B cell (primary cell): ENCODE measurements around the gene HERC2. TPM values are rescaled to one million over a fixed set of nuclear protein-coding genes. Genes with fewer than 3 reads are reported as not detected.

Experiments
- ATAC-seq: fragments of 200-7000 bp; cut with Tn5 transposase; one replicate; pipeline ENCODE4 v1.10.0; 2021; ENCODE audit warnings: low read depth, mild to moderate bottlenecking, moderate number of reproducible peaks, moderate library complexity
- CTCF ChIA-PET: fragments of 350-600 bp; sonication (Branson Sonifier 250); formaldehyde crosslinking; loops from one replicate; lab custom pipeline; 2021; ENCODE audit warnings: antibody characterized with exemption, inconsistent platforms; lab: Charles Lee
- POLR2A ChIA-PET: fragments of 350-600 bp; sonication (Branson Sonifier 250); formaldehyde crosslinking; loops from one replicate; lab custom pipeline; 2021; ENCODE audit warnings: antibody characterized with exemption; lab: Charles Lee
- DNase-seq: peaks from one replicate; pipeline ENCODE4 v3.0.0; 2013
- H2AFZ ChIP-seq: 2 replicates; pipeline ENCODE4 v1.6.1; 2012; ENCODE audit warnings: mild to moderate bottlenecking, low read depth, low read length; ENCODE audit not compliant: insufficient read depth, poor library complexity, severe bottlenecking
- H3K27ac ChIP-seq, 2 donors: 1 replicate in 1 of 2; 2 replicates in 1 of 2; pipeline ENCODE4 v1.5.1; 2012 to 2013; ENCODE audit warnings: low read length in 2 of 2, mild to moderate bottlenecking in 2 of 2, moderate library complexity in 1 of 2
- H3K27me3 ChIP-seq, 4 experiments: fragments of 200-600 bp in 1 of 4; sonication (generic) in 1 of 4; replicated peaks in 1 of 4; 1 replicate in 2 of 4; 2 replicates in 2 of 4; pipeline versions ENCODE4 v1.6.1 to v1.7.0; 2013 to 2016; ENCODE audit warnings: low read length in 3 of 4, mild to moderate bottlenecking in 2 of 4, mixed read lengths in 1 of 4, moderate library complexity in 1 of 4; ENCODE audit not compliant: insufficient read depth in 4 of 4, control insufficient read depth in 3 of 4; ENCODE audit errors: control extremely low read depth in 1 of 4
- H3K36me3 ChIP-seq, 2 experiments: replicated peaks in 1 of 2; 1 replicate in 1 of 2; 2 replicates in 1 of 2; pipeline versions ENCODE4 v1.6.1 to v1.7.1; 2013; ENCODE audit warnings: low read length in 1 of 2; ENCODE audit not compliant: insufficient read depth in 2 of 2, control insufficient read depth in 1 of 2; ENCODE audit errors: control extremely low read depth in 1 of 2, extremely low read depth in 1 of 2
- H3K4me1 ChIP-seq, 2 donors: fragments of 200-600 bp in 1 of 2; sonication (generic) in 1 of 2; 1 replicate in 1 of 2; 2 replicates in 1 of 2; pipeline versions ENCODE4 v1.5.1 to v1.6.1; 2013 to 2017; ENCODE audit warnings: low read length in 2 of 2; ENCODE audit not compliant: control insufficient read depth in 2 of 2, insufficient read depth in 2 of 2
- H3K4me2 ChIP-seq: replicated peaks from 2 replicates; pipeline ENCODE3; 2012; ENCODE audit warnings: mild to moderate bottlenecking, low read depth, low read length; ENCODE audit not compliant: poor library complexity, severe bottlenecking
- H3K4me3 ChIP-seq, 5 experiments: fragments of 200-600 bp in 1 of 5; sonication (generic) in 1 of 5; 1 replicate in 3 of 5; 2 replicates in 2 of 5; pipeline versions ENCODE4 v1.5.1 to v1.7.0; 2011 to 2016; ENCODE audit warnings: low read length in 4 of 5, mild to moderate bottlenecking in 4 of 5, low read depth in 2 of 5, control low read depth in 1 of 5, moderate library complexity in 1 of 5; ENCODE audit not compliant: insufficient read depth in 1 of 5; ENCODE audit errors: control extremely low read depth in 1 of 5, extremely low read depth in 1 of 5
- H3K79me2 ChIP-seq: fragments of 200-600 bp; sonication (generic); one replicate; pipeline ENCODE4 v1.6.0; 2016; ENCODE audit warnings: low read length; ENCODE audit not compliant: control insufficient read depth, insufficient read depth
- H3K9ac ChIP-seq: fragments of 200-600 bp; sonication (generic); 2 replicates; pipeline ENCODE4 v1.6.1; 2017; ENCODE audit warnings: mild to moderate bottlenecking, low read length, moderate library complexity
- H3K9me3 ChIP-seq, 3 donors: one replicate each; pipeline versions ENCODE4 v1.6.1 to v1.7.1; 2013; ENCODE audit warnings: low read length in 2 of 3; ENCODE audit not compliant: control insufficient read depth in 2 of 3, insufficient read depth in 1 of 3; ENCODE audit errors: control extremely low read depth in 1 of 3
- H4K20me1 ChIP-seq: 2 replicates; pipeline ENCODE4 v1.6.0; 2012; ENCODE audit warnings: mild to moderate bottlenecking, low read length; ENCODE audit not compliant: insufficient read depth, control insufficient read depth, poor library complexity, severe bottlenecking
- H3K27ac Mint-ChIP-seq: one replicate; pipeline ENCODE4 v1.8.0; 2021; ENCODE audit warnings: mixed read lengths
- H3K27me3 Mint-ChIP-seq: one replicate; pipeline ENCODE4 v1.8.0; 2021; ENCODE audit warnings: mixed read lengths
- H3K4me1 Mint-ChIP-seq: one replicate; pipeline ENCODE4 v1.8.0; 2021; ENCODE audit warnings: mixed read lengths
- H3K4me3 Mint-ChIP-seq: one replicate; pipeline ENCODE4 v1.8.0; 2021; ENCODE audit warnings: mixed read lengths
- H3K9me3 Mint-ChIP-seq: one replicate; pipeline ENCODE4 v1.8.0; 2022; ENCODE audit warnings: mixed read lengths; ENCODE audit not compliant: insufficient read depth
- EZH2 ChIP-seq: IDR thresholded peaks from 2 replicates; pipeline ENCODE4 v1.6.1; 2012; ENCODE audit warnings: borderline replicate concordance, low read depth, mild to moderate bottlenecking, moderate library complexity, low read length; ENCODE audit not compliant: insufficient read depth, poor library complexity, severe bottlenecking
- WGBS: methylation state at CpG from one replicate; pipeline ENCODE4 v1.1.5; 2013; ENCODE audit warnings: missing lambda C conversion rate; ENCODE audit not compliant: insufficient coverage; 5-methylcytosine and 5-hydroxymethylcytosine counted together
- intact Hi-C: fragments of 100-400 bp; cut with micrococcal nuclease; formaldehyde crosslinking; loops from one replicate; pipeline ENCODE4 v1.10.0; 2022
- polyA plus RNA-seq: library from polyadenylated mRNA; depleted of rRNA; stranded (reverse); fragments of >200 nt; gene quantifications from 2 replicates; pipeline ENCODE4 v1.2.3, GENCODE V29; 2012
- total RNA-seq, 2 donors: library from RNA; stranded (reverse); fragments of 120-200 nt in 1 of 2; gene quantifications; 1 replicate in 1 of 2; 2 replicates in 1 of 2; pipeline versions ENCODE4 v1.2.3 to v1.2.4, GENCODE V29; 2013 to 2022
- TF ChIP-seq, protein P1 (sequence below): fragments of 200-600 bp; IDR thresholded peaks from one replicate; pipeline ENCODE4 v1.8.0; 2022; ENCODE audit warnings: antibody characterized with exemption, mild to moderate bottlenecking

Gene HERC2
- total and polyA plus RNA-seq, 2 donors (not counting 1 experiment from before 2014, with no cell fraction given) = 31.0 to 52.7 TPM

DNA sequence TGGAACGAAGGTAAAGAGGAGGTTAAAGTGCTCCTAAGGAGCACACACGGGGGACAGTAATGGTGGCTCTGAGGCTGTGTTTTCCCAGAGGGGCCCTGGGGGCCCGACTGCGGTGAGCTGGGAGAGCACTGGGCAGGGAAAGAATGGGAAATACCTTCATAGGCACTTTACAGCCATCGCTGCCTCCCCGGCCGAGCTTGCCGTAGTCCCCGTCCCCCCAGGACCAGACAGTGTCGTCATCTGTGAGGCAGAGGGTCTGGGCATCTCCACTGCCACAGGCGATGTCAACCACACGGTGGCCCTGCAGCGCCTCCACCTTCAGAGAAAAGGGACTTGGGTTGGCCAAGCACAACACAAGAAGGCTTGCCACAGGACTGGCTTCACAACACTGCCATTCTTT is 190.0 kb downstream of the HERC2 start:
- no peak overlapping the region for H3K4me3 Mint-ChIP-seq
- ChIA-PET CTCF (no interaction called here), POLR2A (no interaction called here)
- TF ChIP-seq, protein P1, sequence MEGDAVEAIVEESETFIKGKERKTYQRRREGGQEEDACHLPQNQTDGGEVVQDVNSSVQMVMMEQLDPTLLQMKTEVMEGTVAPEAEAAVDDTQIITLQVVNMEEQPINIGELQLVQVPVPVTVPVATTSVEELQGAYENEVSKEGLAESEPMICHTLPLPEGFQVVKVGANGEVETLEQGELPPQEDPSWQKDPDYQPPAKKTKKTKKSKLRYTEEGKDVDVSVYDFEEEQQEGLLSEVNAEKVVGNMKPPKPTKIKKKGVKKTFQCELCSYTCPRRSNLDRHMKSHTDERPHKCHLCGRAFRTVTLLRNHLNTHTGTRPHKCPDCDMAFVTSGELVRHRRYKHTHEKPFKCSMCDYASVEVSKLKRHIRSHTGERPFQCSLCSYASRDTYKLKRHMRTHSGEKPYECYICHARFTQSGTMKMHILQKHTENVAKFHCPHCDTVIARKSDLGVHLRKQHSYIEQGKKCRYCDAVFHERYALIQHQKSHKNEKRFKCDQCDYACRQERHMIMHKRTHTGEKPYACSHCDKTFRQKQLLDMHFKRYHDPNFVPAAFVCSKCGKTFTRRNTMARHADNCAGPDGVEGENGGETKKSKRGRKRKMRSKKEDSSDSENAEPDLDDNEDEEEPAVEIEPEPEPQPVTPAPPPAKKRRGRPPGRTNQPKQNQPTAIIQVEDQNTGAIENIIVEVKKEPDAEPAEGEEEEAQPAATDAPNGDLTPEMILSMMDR = no peak
- no peak for TF ChIP-seq EZH2
- Histone ChIP-seq H2AFZ (no peak overlapping the region), H3K27ac (no peak overlapping the region), H3K4me1 (peaks cover 6 to 12% of the 10 kb centered on the region in 2 donors), H3K9ac (no peak overlapping the region), H3K9me3 (no peaks in the 10 kb centered on the region), H4K20me1 (no peaks in the 10 kb centered on the region), H3K4me2 (no peak overlapping the region), H3K79me2 (no peaks in the 10 kb centered on the region), H3K4me3 (no peak overlapping the region), H3K27me3 (no peaks in the 10 kb centered on the region), H3K36me3 (peaks cover 0 to 37% of the 10 kb centered on the region in 2 experiments)
- WGBS = 90% methylated on average over 12 of the region's 13 CpGs
- DNase-seq (no peak), ATAC-seq (no peak)
- H3K9me3 Mint-ChIP-seq = no peaks in the 10 kb centered on the region
- intact Hi-C loops = no loop called here
- peaks cover 24% of the 10 kb centered on the region for H3K4me1 Mint-ChIP-seq
- no peak overlapping the region for H3K27ac Mint-ChIP-seq
- H3K27me3 Mint-ChIP-seq = no peaks in the 10 kb centered on the region

DNA sequence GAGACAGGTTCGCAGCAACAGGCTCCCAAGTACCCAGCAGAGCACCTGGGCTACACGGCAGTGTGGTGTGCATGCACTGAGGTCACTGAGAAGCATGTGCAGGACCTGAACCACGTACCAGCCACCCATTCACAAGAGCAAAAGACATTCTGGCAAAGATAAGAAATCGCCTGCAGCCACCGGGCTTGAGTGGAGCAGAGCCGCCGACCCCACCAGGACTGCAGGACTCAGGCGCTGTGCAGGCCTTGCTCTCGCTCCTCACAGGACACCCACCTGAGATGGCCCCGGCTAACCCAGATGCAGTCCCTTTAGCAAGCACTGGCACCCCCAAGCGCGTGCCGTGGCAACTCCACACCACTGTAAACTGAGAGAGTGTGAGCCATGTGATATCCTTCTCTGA is 190.6 kb downstream of the HERC2 start:
- CTCF ChIA-PET = no interaction called here
- H3K27ac Mint-ChIP-seq = no peak overlapping the region
- peaks cover 4 to 9% of the 10 kb centered on the region in 2 donors for H3K4me1 ChIP-seq

More for the DNA sequence above, 190.6 kb downstream of the HERC2 start:
- POLR2A ChIA-PET = no interaction called here
- WGBS = over 99% methylated on average over 13 of the region's 13 CpGs
- Histone ChIP-seq H3K4me2 (no peak overlapping the region), H4K20me1 (no peaks in the 10 kb centered on the region), H3K27me3 (no peaks in the 10 kb centered on the region), H3K4me3 (no peak overlapping the region), H3K27ac (no peak overlapping the region), H3K79me2 (no peaks in the 10 kb centered on the region), H3K9me3 (no peaks in the 10 kb centered on the region), H2AFZ (no peak overlapping the region), H3K36me3 (peaks cover 0 to 37% of the 10 kb centered on the region in 2 experiments), H3K9ac (no peak overlapping the region)
- peaks cover 18% of the 10 kb centered on the region for H3K4me1 Mint-ChIP-seq
- H3K9me3 Mint-ChIP-seq = no peaks in the 10 kb centered on the region
- H3K4me3 Mint-ChIP-seq = no peak overlapping the region
- intact Hi-C loops = no loop called here
- DNase-seq = no peak
- no peak for ATAC-seq
- TF ChIP-seq, protein P1 = no peak
- TF ChIP-seq EZH2 = no peak
- no peaks in the 10 kb centered on the region for H3K27me3 Mint-ChIP-seq
